ENCODE results near the gene SMAD2.

- TF ChIP-seq CTCF (IDR thresholded peaks at IDR 0.05) (no peak), POLR2A (IDR thresholded peaks at IDR 0.05) (no peak), POLR2AphosphoS5 (IDR thresholded peaks at IDR 0.05) (no peak)
These were observed 53.6 kb downstream of the SMAD2 start for GRCh38 chr18:47876813-47877212.
